IPS DF 4.7 (cell line): ENCODE data around the gene VWA8.
"Not testable (repeated sequence)": the region's sequence is repeated elsewhere in the genome, so short reads cannot be mapped to it uniquely, and the experiment has no call there.

Experiments
- DNase-seq: peaks from one replicate; pipeline ENCODE4 v3.0.0-alpha.2; 2013; ENCODE audit warnings: low spot score; ENCODE audit errors: extremely low read depth

The VWA8 gene

DNA sequence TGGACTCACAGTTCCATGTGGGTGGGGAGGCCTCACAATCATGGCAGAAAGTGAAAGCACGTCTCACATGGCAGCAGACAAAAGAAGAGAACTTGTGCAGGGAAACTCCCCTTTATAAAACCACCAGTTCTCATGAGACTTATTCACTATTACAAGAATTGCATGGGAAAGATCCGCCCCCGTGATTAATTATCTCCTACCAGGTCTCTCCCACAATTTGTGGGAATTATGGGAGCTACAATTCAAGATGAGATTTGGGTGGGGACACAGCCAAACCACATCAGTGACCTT is 157.5 kb downstream of the VWA8 start:
- not testable (repeated sequence) for DNase-seq

DNA sequence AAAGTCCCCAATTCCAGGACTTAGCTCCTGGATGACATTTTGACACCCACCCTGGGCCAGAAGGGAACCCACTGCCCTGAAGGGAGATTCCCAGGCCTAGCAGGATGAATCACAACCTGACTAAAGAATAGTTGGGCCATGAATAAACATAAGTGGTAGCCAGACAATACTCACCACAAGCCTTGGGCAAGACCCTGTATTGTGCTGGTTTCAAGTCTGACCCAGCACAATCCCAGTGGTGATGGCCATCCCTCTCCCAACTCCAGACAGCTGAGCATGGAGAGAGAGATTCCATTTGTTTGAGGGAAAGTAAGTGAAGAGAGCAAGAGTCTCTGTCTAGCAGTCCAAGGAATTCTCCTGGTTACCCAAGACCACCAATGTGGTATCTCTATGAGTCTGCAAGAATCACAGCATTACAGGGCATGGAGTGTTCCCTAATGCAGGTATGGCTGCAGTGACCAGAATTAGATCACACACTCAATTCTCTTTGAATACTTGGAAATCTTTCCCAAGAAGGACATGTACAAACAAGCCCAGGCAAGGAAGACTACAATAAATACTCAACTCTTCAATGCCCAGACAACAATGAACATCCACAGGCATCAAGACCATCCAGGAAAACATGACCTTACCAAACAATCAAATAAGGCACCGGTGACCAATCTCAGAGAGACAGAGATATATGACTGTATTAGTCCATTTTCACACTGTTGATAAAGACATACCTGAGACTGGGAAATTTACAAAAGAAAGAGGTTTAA is 158.0 kb downstream of the VWA8 start:
- no peak for DNase-seq

DNA sequence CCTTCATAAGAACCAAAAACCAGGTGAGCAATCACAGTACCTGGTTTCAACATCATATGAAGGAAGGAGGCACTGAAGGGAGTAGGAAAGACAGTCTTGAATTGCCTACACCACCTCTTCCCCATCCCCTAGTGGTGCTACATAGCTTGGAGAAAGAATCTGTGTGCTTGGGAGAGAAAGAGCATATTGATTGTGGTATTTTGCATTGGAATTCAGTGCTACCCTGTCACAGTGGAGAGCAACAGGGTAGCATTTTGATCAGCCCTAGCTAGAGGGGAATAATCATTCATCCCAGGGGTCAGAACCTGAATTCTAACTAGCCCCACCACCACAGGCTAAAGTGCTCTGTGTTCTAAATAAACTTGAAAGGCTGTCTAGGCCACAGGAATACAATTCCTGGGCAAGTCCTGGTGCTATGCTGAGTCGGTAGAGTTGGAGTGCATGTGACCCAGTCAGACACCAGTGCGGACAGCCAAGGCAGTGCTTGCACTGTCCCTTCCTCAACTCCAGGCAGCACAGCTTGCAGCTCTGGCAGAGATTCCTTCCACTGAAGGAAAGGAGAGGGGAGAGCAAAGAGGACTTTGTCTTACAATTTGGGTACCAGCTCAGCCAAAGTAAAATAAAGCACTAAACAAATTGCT is 158.7 kb downstream of the VWA8 start:
- DNase-seq: no peak

- no peak for DNase-seq
These were observed 169.9 kb downstream of the VWA8 start for GRCh38 chr13:41791056-41791455.

GRCh38 chr13:41788552-41788951 is 172.4 kb downstream of the VWA8 start:
- no peak for DNase-seq

GRCh38 chr13:41785402-41786172 is 175.3 kb downstream of the VWA8 start:
- no peak for DNase-seq

- DNase-seq: no peak
These were observed 178.8 kb downstream of the VWA8 start for GRCh38 chr13:41782086-41782485.

- DNase-seq: no peak
These were observed 179.9 kb downstream of the VWA8 start for GRCh38 chr13:41780715-41781706.

- no peak for DNase-seq
These were observed 185.7 kb downstream of the VWA8 start for GRCh38 chr13:41775251-41775650.

GRCh38 chr13:41774605-41775218 is 186.2 kb downstream of the VWA8 start:
- DNase-seq: no peak

- DNase-seq: no peak
These were observed 193.1 kb downstream of the VWA8 start for GRCh38 chr13:41767801-41768200.

DNA sequence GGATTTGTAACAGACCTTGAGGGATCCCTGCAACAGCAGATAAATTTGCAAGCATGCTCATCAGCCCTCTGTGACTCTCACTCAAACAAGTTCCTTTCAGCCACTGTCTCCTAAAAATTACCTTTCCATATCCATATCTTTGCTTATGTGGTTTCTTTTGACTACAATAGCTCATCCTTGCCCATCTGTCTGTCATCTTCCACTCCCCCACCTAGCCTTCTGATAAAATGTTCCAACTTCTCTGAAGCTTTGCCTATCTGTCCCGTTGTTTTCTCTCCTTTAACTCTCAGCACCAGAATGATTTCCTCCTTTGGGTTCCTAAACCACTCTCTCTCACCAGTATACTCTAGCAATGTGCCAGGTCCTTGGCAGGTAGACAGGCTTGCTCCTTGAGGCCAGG is 194.5 kb downstream of the VWA8 start:
- no peak for DNase-seq

- DNase-seq: no peak
These were observed 195.1 kb downstream of the VWA8 start for GRCh38 chr13:41765813-41766212.

DNA sequence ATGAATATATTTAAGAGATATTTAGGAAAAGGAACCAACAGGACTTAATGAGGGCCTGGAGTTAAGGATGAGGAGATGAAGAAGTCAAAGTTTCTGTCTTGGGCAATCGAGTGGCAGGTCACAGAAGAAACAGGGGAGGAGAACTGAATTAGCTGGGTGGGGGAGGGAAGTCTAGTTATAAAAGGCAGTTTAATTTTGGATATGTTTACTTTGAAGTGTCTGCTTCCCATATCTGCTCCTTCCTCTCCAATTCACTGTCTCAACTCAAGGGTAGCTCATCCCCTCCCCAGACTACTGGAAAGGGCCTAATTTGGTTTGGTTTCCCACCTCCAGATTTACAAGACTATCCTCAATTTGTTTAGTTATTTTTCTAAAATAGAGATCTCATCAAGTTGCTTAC is 195.9 kb downstream of the VWA8 start:
- no peak for DNase-seq

DNA sequence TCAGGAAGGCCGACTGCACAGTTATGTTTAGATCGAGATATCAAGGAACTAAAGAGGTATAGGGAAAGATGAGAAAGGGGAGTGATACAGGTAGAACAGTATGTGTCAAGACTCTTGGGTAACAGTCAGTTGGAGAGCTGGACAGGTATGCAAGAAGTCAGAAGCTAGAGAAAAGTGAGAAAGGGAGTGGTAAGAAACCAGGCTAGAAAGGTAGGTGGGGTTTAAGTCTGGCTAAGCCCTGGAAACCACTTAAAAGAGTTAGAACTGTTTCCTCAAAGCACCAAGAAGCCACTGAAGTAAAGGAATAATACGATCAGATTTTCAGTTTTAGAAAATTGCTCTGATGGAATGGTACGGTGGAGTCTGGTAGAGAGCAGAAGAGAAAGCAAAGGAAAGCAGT is 196.4 kb downstream of the VWA8 start:
- DNase-seq: no peak

DNA sequence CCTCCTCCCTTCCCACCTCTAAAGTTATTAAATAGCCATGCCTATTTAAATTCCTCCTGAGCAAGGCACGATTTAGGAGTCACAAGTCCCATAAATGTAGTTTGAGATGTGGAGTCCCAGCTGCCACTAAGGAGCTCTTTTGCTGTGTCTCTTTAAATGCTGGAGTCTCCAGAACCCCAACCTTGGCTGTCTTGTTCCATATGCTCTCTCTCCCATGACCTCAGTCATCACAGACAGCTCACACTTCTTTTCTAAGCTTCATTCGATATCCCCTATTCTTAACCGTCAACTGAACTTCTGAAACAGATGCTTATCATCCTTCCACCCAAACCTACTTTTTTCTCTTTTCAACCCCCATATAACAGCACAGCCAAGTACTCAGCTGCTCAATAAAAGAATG is 197.1 kb downstream of the VWA8 start:
- DNase-seq: no peak

- no peak for DNase-seq
These were observed 198.1 kb downstream of the VWA8 start for GRCh38 chr13:41762796-41763195.

DNA sequence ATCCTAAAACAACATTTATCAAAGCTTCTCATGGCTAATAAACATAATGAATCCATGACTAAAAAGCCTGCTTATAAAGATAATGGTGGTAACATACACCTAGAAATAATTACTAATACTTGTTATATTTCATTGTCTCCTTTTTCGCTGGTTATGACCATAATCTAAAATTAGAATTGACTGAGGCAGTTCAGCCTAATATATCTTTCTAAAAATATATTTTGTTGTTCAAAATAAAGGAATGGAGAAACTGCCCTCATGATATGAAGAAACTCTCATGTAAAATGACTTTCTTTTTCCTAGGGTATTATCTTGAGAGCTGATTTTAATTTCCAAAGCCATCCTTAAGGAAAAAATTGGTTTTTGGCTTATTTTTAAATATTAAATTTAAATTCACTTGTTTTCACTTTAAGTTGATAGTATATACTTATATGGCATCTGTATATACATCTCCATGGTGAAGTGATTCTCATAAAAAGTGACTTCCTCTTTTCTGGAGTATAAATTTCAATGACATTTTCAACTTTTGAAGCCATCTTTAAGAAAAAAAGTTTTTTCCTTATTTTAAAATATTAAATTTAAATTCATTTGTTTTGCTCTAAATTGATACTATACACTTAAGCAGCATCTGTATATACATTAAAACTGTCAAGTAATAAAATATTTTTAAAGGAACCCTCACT is 204.6 kb downstream of the VWA8 start:
- no peak for DNase-seq

DNA sequence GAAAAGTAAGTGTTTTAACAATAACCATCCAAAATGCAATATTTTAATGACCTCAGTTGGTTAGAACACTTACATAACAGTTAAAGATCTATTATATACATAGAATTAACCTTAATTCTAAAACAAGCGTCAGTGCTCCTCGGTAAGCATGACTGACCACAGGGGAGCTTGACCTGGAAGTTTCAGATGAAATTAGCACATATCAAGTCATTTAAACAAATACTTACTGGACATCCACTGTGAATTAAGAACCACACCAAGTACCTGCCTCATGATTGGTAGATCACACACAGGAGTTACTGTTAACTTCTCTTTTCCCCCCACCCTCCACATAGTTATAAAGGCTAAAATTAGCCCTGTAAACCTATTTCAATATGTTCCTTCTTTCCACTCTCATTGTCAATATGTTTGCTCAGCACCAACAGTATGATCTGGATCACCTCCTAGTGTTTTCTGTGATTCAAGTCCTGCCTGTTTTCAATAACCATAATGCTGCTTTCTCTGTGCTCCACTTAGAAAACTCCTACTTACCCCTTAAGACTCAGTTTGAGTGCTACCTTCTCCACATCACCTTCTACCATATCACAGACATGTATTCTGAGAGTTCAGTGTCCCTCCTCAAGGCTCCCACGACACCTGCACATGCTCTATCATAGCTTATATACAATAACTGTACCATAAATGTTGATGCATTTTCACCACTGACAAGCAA is 209.0 kb downstream of the VWA8 start:
- no peak for DNase-seq

DNA sequence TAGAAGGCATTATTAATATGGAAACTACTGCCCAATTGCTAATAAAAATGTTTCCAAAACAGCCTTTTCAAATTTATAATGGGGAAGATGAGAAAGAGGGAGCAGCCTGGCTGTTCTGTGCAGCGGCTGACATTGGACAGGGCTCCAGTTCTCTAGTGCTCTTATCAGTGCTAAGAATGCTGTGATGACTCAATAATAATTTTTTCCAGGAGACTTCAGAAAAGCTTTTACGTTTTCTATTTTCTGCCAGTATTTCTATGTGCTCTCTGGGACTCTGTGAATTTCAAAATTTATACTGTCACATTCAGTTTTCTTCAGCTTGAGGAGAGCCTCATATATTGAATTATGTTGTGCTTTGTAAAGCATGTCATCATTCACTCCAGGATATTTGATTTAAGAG is 209.6 kb downstream of the VWA8 start:
- no peak for DNase-seq
